SK-N-SH treated with all-trans-retinoic acid at 6 μM for 48 hours (cell line): ENCODE measurements around the gene HOXB4.

ENCODE experiments used
- ARNTL ChIP-seq: fragments of 450-650 bp; formaldehyde crosslinking; IDR thresholded peaks from 2 replicates; pipeline ENCODE4 v1.5.0; 2020; ENCODE audit warnings: low read depth, mild to moderate bottlenecking, moderate library complexity, borderline replicate concordance
- CREB5 ChIP-seq: fragments of 250-450 bp; sonication (Bioruptor Pico); IDR thresholded peaks from 2 replicates; pipeline ENCODE4 v1.5.1; 2020; ENCODE audit warnings: low read depth, mild to moderate bottlenecking, moderate library complexity
- CSRNP3 ChIP-seq: fragments of 250-450 bp; sonication (Bioruptor Pico); IDR thresholded peaks from 2 replicates; pipeline ENCODE4 v1.5.1; 2021; ENCODE audit warnings: mild to moderate bottlenecking, moderate library complexity
- OSR1 ChIP-seq: fragments of 250-450 bp; sonication (Bioruptor Pico); IDR thresholded peaks from 2 replicates; pipeline ENCODE4 v1.8.0; 2022; ENCODE audit warnings: moderate library complexity, mild to moderate bottlenecking, inconsistent platforms
- PATZ1 ChIP-seq: fragments of 250-450 bp; sonication (Bioruptor Pico); IDR thresholded peaks from 2 replicates; pipeline ENCODE4 v1.8.0; 2020; ENCODE audit warnings: mild to moderate bottlenecking, moderate library complexity, borderline replicate concordance
- TCF4 ChIP-seq: fragments of 250-450 bp; sonication (Bioruptor Pico); IDR thresholded peaks from 2 replicates; pipeline ENCODE4 v1.8.0; 2021; ENCODE audit warnings: mild to moderate bottlenecking, moderate library complexity, borderline replicate concordance

- no peak for TF ChIP-seq OSR1
- TF ChIP-seq TCF4: no peak
- TF ChIP-seq CSRNP3 (CRISPR knock-in tag): no peak
- no peak for TF ChIP-seq PATZ1
- no peak for TF ChIP-seq ARNTL (CRISPR knock-in tag)
- TF ChIP-seq CREB5 (CRISPR knock-in tag): no peak
Observed at GRCh38 chr17:48603959-48604769, 26.0 kb upstream of the HOXB4 start.
